ENCODE measurements around the gene COL27A1. TPM values are rescaled to one million over a fixed set of nuclear protein-coding genes. Genes with fewer than 3 reads are reported as not detected.

COL27A1 gene
- total RNA-seq, 1 donor from 2014 or later: 1.0 TPM

- no peak for DNase-seq (ENCODE audit: low read depth in 2 of 2)
Measured at GRCh38 chr9:114338187-114338586, 182.8 kb downstream of the COL27A1 start.

GRCh38 chr9:114339130-114339908, 184.0 kb downstream of the COL27A1 start:
- peak in 1 of 2 donors; percentile 47 for DNase-seq (ENCODE audit: low read depth in 2 of 2)

DNA sequence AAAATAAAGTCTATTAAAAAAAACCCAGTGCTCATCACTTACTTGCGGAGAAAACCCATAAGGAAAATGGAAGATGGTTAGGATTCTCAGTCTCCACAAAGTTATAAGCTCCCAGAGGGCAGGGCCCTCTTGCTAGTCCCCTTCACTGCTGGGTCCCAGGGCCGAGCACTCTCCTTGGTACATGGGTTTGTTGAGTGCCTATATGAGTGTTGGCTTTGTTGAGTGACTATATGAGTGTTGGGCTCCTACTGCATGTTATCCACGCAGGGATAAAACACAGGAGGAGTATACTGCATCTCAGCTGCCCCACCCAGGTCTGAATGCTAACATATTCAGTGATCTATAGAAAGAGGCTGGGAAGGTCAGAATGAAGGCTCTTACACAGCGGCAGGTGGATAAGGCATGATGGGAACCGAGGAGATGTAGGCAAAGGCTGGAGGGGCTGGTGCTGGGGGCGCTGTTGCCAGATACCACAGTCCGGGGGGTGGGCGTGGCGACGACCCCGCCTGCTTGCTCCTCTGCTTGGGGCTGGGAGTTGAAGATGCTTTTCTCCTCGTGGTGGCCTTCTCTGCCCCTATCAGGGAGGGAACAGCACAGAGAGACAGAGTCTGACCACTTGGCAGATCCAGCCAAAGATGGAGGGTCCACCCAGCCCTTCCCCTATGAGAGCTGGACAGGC, 186.0 kb downstream of the COL27A1 start:
- DNase-seq (ENCODE audit: low read depth in 2 of 2): no peak

GRCh38 chr9:114341991-114342390, 186.7 kb downstream of the COL27A1 start:
- no peak for DNase-seq (ENCODE audit: low read depth in 2 of 2)

GRCh38 chr9:114342755-114343440, 187.6 kb downstream of the COL27A1 start:
- DNase-seq (ENCODE audit: low read depth in 2 of 2): no peak

GRCh38 chr9:114343471-114344187, 188.3 kb downstream of the COL27A1 start:
- no peak for DNase-seq (ENCODE audit: low read depth in 2 of 2)

DNA sequence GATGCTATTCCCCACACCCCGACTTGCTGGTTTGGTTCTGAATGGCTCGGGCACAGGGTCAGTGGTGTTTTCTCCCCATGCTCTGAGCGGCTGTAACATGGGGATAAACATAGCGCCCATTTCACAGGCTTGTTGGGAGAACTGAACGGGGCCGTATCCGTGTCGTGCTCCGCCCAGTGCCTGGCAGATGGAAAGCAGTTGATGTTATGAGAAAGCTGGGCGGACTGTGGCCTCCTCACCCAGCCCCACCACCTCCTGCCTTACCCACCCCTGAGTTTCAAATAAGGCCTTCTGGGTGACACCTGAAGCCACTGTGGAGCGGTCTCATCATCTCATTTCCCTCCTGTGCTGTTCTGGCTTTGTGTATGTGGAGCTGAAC, 188.8 kb downstream of the COL27A1 start:
- no peak for DNase-seq (ENCODE audit: low read depth in 2 of 2)

- DNase-seq (ENCODE audit: low read depth in 2 of 2): no peak
Measured at GRCh38 chr9:114344692-114345091, 189.4 kb downstream of the COL27A1 start.

GRCh38 chr9:114345493-114346065, 190.2 kb downstream of the COL27A1 start:
- DNase-seq (ENCODE audit: low read depth in 2 of 2): no peak

DNA sequence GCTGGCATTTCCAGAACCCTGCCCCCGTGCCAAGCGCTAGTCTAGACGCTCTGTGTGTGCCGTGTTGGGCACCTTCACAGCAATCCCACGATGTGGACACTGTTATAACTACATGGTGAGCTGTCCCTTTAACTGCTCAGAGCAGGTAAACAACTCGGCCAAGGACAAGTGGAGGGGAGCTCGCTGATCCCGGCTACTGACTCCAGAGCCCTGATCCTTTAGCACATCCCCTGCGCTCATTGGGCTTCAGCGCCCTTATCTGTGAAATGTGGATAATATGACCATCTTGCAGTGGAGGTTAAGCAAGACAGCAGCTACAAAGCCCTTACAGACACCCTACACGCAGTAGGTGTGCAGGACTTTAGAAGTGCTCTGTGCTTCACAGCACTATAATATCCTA, 190.8 kb downstream of the COL27A1 start:
- DNase-seq (ENCODE audit: low read depth in 2 of 2): no peak

- no peak for DNase-seq (ENCODE audit: low read depth in 2 of 2)
Measured at GRCh38 chr9:114347675-114348074, 192.3 kb downstream of the COL27A1 start.

- no peak for DNase-seq (ENCODE audit: low read depth in 2 of 2)
Measured at GRCh38 chr9:114348261-114348905, 193.0 kb downstream of the COL27A1 start.

DNA sequence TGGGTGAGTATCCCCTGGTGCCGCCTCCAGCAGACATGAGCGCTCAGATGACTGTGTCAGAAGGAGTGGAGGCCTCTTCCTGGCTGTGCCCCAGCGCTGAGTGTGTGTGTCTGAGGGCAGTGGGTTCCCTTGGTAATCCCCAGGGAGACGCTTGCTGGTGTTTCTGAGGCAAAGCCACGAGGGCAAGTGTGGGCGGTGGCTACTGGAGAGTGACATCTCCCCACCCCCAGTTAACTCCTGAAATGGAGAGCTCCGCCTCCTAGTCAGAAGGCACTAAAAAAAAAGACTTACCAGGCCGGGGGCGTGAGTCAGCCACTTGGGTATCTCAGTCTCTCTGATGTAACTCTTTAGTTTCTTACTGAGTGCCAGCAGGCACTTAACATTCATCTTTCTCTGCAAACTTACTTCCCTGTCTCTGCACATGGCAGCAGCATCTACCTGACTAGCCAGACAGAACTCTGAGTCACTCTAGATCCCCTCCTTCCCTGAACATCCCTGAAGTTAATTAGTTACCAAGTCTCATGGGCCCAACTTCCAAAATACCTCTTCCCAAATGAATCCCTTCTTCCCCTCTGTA, 193.7 kb downstream of the COL27A1 start:
- DNase-seq (ENCODE audit: low read depth in 2 of 2): peak in 1 of 2 donors; percentile 53

- no peak for DNase-seq (ENCODE audit: low read depth in 2 of 2)
Measured at GRCh38 chr9:114349713-114350480, 194.6 kb downstream of the COL27A1 start.

- no peak for DNase-seq (ENCODE audit: low read depth in 2 of 2)
Measured at GRCh38 chr9:114350636-114351401, 195.5 kb downstream of the COL27A1 start.

- no peak for DNase-seq (ENCODE audit: low read depth in 2 of 2)
Measured at GRCh38 chr9:114351932-114352331, 196.6 kb downstream of the COL27A1 start.

DNA sequence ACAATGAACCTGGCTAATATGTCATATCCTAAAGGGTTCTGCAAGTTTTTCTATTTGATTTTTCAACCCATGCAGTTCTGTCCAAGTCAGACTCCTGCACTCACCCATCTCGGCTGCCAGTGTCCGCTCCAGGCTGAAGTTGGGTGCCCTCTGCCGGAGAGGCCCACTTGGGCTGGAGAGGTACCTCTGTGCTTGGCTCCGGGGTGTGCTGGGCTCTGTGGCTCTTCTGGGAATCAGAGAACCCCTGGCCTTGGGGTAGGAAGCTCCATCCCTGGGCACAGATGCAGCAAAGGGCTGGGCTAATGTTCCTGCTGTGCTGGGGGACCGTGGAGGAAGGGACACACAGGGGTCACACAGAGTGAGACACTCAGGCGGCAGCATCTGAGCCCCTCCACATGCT, 200.5 kb downstream of the COL27A1 start:
- no peak for DNase-seq (ENCODE audit: low read depth in 2 of 2)

- no peak for DNase-seq (ENCODE audit: low read depth in 2 of 2)
Measured at GRCh38 chr9:114356792-114357191, 201.5 kb downstream of the COL27A1 start.

DNA sequence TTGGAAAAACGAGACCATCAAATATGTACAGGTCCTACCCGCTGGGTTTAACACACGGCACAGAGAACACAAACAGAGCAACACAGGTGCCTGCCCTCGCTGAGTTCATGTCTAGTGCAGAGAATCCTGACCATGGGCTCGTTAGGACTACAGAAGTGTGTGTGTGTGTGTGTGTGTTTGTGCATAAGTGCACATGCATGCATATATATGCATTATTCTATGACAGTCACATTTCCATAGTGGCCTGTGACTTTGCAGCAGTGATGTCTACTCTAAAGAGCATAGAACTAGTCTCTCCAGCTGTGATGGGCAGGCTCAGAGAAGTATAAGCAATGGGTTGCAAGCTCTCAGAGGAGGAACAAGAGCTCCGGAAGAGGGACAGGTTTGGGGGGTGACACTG, 202.0 kb downstream of the COL27A1 start:
- no peak for DNase-seq (ENCODE audit: low read depth in 2 of 2)
